Kidney (tissue), 14 donors: ENCODE measurements around the gene AUP1. TPM values are rescaled to one million over a fixed set of nuclear protein-coding genes. Genes with fewer than 3 reads are reported as not detected.

Source experiments
- DNase-seq, 5 donors: peaks; one replicate each; pipeline ENCODE4 v3.0.0-alpha.2; 2013 to 2020
- FAIRE-seq: peaks from 2 replicates; lab custom pipeline; 2012; peaks lifted over from hg19 to GRCh38; lab: Jason Lieb, UNC
- H3K27ac ChIP-seq, 2 donors: one replicate each; pipeline ENCODE4 v1.7.0; 2013; ENCODE audit warnings: low read depth in 2 of 2, low read length in 2 of 2, inconsistent platforms in 1 of 2
- H3K27me3 ChIP-seq: one replicate; pipeline ENCODE4 v1.7.1; 2013; ENCODE audit warnings: low read length, inconsistent platforms; ENCODE audit not compliant: control insufficient read depth, insufficient read depth
- H3K36me3 ChIP-seq, 3 donors: one replicate each; pipeline versions ENCODE4 v1.7.0 to v1.7.1; 2013; ENCODE audit warnings: low read length in 3 of 3, control low read depth in 1 of 3, inconsistent platforms in 1 of 3; ENCODE audit not compliant: insufficient read depth in 3 of 3, control insufficient read depth in 2 of 3
- H3K4me1 ChIP-seq, 3 donors: one replicate each; pipeline versions ENCODE4 v1.7.0 to v1.7.1; 2013; ENCODE audit warnings: low read length in 3 of 3, inconsistent platforms in 1 of 3, low read depth in 1 of 3; ENCODE audit not compliant: control insufficient read depth in 2 of 3, insufficient read depth in 2 of 3
- H3K4me3 ChIP-seq, 3 donors: one replicate each; pipeline versions ENCODE4 v1.7.0 to v1.8.1; 2013; ENCODE audit warnings: low read length in 3 of 3, control low read depth in 1 of 3, inconsistent platforms in 1 of 3
- H3K9ac ChIP-seq, 3 donors: one replicate each; pipeline versions ENCODE4 v1.7.0 to v1.7.1; 2013; ENCODE audit warnings: low read length in 3 of 3, control low read depth in 1 of 3, inconsistent platforms in 1 of 3
- H3K9me3 ChIP-seq, 3 donors: one replicate each; pipeline versions ENCODE4 v1.7.0 to v1.7.1; 2013; ENCODE audit warnings: low read length in 3 of 3, control low read depth in 1 of 3, inconsistent platforms in 1 of 3; ENCODE audit not compliant: control insufficient read depth in 2 of 3, insufficient read depth in 1 of 3
- CTCF ChIP-seq: IDR thresholded peaks from 3 replicates; pipeline ENCODE4 v1.5.1; 2012; ENCODE audit warnings: mild to moderate bottlenecking, moderate library complexity, borderline replicate concordance; ENCODE audit not compliant: insufficient read depth; ENCODE audit errors: extremely low read depth
- intact Hi-C: fragments of 100-400 bp; cut with DNase I; formaldehyde crosslinking; loops from one replicate; pipeline ENCODE4 v1.11.1; 2022
- polyA plus RNA-seq: library from polyadenylated mRNA; stranded (reverse); fragments of 350-450 nt; fragmentation: Illumina TruSeq; extraction: RNeasy Lipid Tissue Mini Kit (QIAGEN cat#74804); gene quantifications from one replicate; pipeline ENCODE4 v1.2.3, GENCODE V29; 2014; ENCODE audit warnings: low read depth, low replicate concordance; ENCODE audit not compliant: insufficient read depth
- total RNA-seq: library from RNA; stranded (reverse); fragmentation: NEBNext Ultra II Directional; extraction: Animal tissue kit (Norgen Biotek cat#: 25700); gene quantifications from one replicate; pipeline ENCODE4 v1.2.1, GENCODE V29; 2021
- donor health status: control.
- donor health status: control.
- donor health status: control.
- donor health status: control.
- donor health status: control.
- donor health status: DM: yes; HTN: yes; CAD: no.
- donor health status: Normal renal cell carcinoma (clear cell type).

Gene AUP1
- total and polyA plus RNA-seq, 2 donors from 2014 or later: 91.0 to 130 TPM

- Histone ChIP-seq H3K4me3 (peak within 1 kb of the TSS; percentile 95 to 100 (median 99)), H3K4me1 (peaks cover 0 to 20% (median 6%) of the 10 kb centered on the region in 3 donors), H3K27ac (peak within 1 kb of the TSS; percentile 92 to 98), H3K36me3 (peaks cover 0 to 4% (median 3%) of the 10 kb centered on the region in 3 donors), H3K9me3 (no peaks in the 10 kb centered on the region), H3K9ac (peak within 1 kb of the TSS; percentile 68 to 98 (median 85)), H3K27me3 (no peaks in the 10 kb centered on the region)
- peak; percentile 82 for TF ChIP-seq CTCF
- intact Hi-C loops: no loop called here
- no peak for FAIRE-seq
- DNase-seq: peak; percentile 97 to 99 (median 98)
Observed at GRCh38 chr2:74482801-74483674, 46.5 kb downstream of the AUP1 start, which contains the start of the genes CCDC142 and TTC31. CCDC142 (minus strand) TSS chr2:74482998; CDS start chr2:74482837, 161 bp downstream. TTC31 (plus strand) TSS chr2:74483081; CDS start chr2:74483096, 15 bp downstream.

GRCh38 chr2:74481961-74482800 lies 47.3 kb downstream of the AUP1 start:
- Histone ChIP-seq H3K9ac (peak overlapping the region; percentile 68 to 98 (median 80)), H3K9me3 (no peaks in the 10 kb centered on the region), H3K36me3 (peaks cover 0 to 8% (median 3%) of the 10 kb centered on the region in 3 donors), H3K4me3 (peak overlapping the region; percentile 95 to 100 (median 99)), H3K4me1 (peaks cover 0 to 20% (median 6%) of the 10 kb centered on the region in 3 donors), H3K27ac (peak overlapping the region; percentile 92 to 98), H3K27me3 (no peaks in the 10 kb centered on the region)
- FAIRE-seq (no peak), DNase-seq (peak; percentile 32 to 84 (median 51))
- no peak for TF ChIP-seq CTCF
- intact Hi-C loops: no loop called here

GRCh38 chr2:74481431-74481830 lies 48.1 kb downstream of the AUP1 start:
- Histone ChIP-seq H3K27ac (no peak overlapping the region), H3K4me1 (peaks cover 0 to 20% (median 6%) of the 10 kb centered on the region in 3 donors), H3K9ac (peak overlapping the region in 2 of 3 donors; percentile 68 to 80), H3K36me3 (peaks cover 0 to 8% (median 3%) of the 10 kb centered on the region in 3 donors), H3K9me3 (no peaks in the 10 kb centered on the region), H3K27me3 (no peaks in the 10 kb centered on the region), H3K4me3 (peak overlapping the region in 2 of 3 donors; percentile 95 to 100)
- intact Hi-C loops: no loop called here
- no peak for FAIRE-seq
- no peak for TF ChIP-seq CTCF
- no peak for DNase-seq

Other genes with a start within 250 kb of the AUP1 start
- gene SLC4A5, start 186.3 kb downstream of the AUP1 start, total RNA-seq: 5.2 TPM
- 1.1 TPM for gene SLC4A5, start 186.3 kb downstream of the AUP1 start, polyA plus RNA-seq
- 134 TPM for gene DCTN1, start 149.4 kb downstream of the AUP1 start, total RNA-seq
- gene DCTN1, start 149.4 kb downstream of the AUP1 start, polyA plus RNA-seq: 191 TPM
- gene C2orf81, start 108.1 kb downstream of the AUP1 start, total RNA-seq: 11.6 TPM
- gene C2orf81, start 108.1 kb downstream of the AUP1 start, polyA plus RNA-seq: 8.8 TPM
- 23.3 TPM for gene WDR54, start 108.0 kb downstream of the AUP1 start, total RNA-seq
- 37.6 TPM for gene WDR54, start 108.0 kb downstream of the AUP1 start, polyA plus RNA-seq
- gene RTKN, start 87.8 kb downstream of the AUP1 start, total RNA-seq: 76.4 TPM
- 95.6 TPM for gene RTKN, start 87.8 kb downstream of the AUP1 start, polyA plus RNA-seq
- 44.2 TPM for gene INO80B, start 74.6 kb downstream of the AUP1 start, total RNA-seq
- 37.0 TPM for gene INO80B, start 74.6 kb downstream of the AUP1 start, polyA plus RNA-seq
- 83.9 TPM for gene WBP1, start 71.3 kb downstream of the AUP1 start, total RNA-seq
- 150 TPM for gene WBP1, start 71.3 kb downstream of the AUP1 start, polyA plus RNA-seq
- 51.9 TPM for gene MOGS, start 64.3 kb downstream of the AUP1 start, total RNA-seq
- gene MOGS, start 64.3 kb downstream of the AUP1 start, polyA plus RNA-seq: 27.5 TPM
- 85.1 TPM for gene MRPL53, start 57.0 kb downstream of the AUP1 start, total RNA-seq
- 157 TPM for gene MRPL53, start 57.0 kb downstream of the AUP1 start, polyA plus RNA-seq
- gene CCDC142, start 46.7 kb downstream of the AUP1 start, total RNA-seq: 23.1 TPM
- 2.8 TPM for gene CCDC142, start 46.7 kb downstream of the AUP1 start, polyA plus RNA-seq
- gene TTC31, start 46.6 kb downstream of the AUP1 start, total RNA-seq: 29.1 TPM
- gene TTC31, start 46.6 kb downstream of the AUP1 start, polyA plus RNA-seq: 11.5 TPM
- 2.5 TPM for gene LBX2, start 30.1 kb downstream of the AUP1 start, total RNA-seq
- 1.5 TPM for gene LBX2, start 30.1 kb downstream of the AUP1 start, polyA plus RNA-seq
- 20.7 TPM for gene PCGF1, start 22.0 kb downstream of the AUP1 start, total RNA-seq
- gene PCGF1, start 22.0 kb downstream of the AUP1 start, polyA plus RNA-seq: 20.1 TPM
- gene TLX2, start 15.3 kb downstream of the AUP1 start, total RNA-seq: not detected
- not detected for gene TLX2, start 15.3 kb downstream of the AUP1 start, polyA plus RNA-seq
- gene DQX1, start 3.5 kb downstream of the AUP1 start, total RNA-seq: not detected
- gene DQX1, start 3.5 kb downstream of the AUP1 start, polyA plus RNA-seq: not detected
- gene HTRA2, start 227 bp upstream of the AUP1 start, total RNA-seq: 30.8 TPM
- gene HTRA2, start 227 bp upstream of the AUP1 start, polyA plus RNA-seq: 44.2 TPM
- gene LOXL3, start 24.2 kb upstream of the AUP1 start, total RNA-seq: 9.7 TPM
- gene LOXL3, start 24.2 kb upstream of the AUP1 start, polyA plus RNA-seq: 2.4 TPM
- 16.7 TPM for gene DOK1, start 25.0 kb upstream of the AUP1 start, total RNA-seq
- 11.3 TPM for gene DOK1, start 25.0 kb upstream of the AUP1 start, polyA plus RNA-seq
- 3.4 TPM for gene M1AP, start 118.6 kb upstream of the AUP1 start, total RNA-seq
- 0.49 TPM for gene M1AP, start 118.6 kb upstream of the AUP1 start, polyA plus RNA-seq
- gene SEMA4F, start 124.5 kb upstream of the AUP1 start, total RNA-seq: 10.8 TPM
- gene SEMA4F, start 124.5 kb upstream of the AUP1 start, polyA plus RNA-seq: 5.2 TPM